DMS53 (cell line): Measurements from ENCODE around the gene NDUFV1.
"Not testable (repeated sequence)": the region's sequence is repeated elsewhere in the genome, so short reads cannot be mapped to it uniquely, and the experiment has no call there.

ENCODE experiments used
- DNase-seq: peaks from one replicate; lab custom pipeline; 2025; lab: John Stamatoyannopoulos, UW

The NDUFV1 gene

DNA sequence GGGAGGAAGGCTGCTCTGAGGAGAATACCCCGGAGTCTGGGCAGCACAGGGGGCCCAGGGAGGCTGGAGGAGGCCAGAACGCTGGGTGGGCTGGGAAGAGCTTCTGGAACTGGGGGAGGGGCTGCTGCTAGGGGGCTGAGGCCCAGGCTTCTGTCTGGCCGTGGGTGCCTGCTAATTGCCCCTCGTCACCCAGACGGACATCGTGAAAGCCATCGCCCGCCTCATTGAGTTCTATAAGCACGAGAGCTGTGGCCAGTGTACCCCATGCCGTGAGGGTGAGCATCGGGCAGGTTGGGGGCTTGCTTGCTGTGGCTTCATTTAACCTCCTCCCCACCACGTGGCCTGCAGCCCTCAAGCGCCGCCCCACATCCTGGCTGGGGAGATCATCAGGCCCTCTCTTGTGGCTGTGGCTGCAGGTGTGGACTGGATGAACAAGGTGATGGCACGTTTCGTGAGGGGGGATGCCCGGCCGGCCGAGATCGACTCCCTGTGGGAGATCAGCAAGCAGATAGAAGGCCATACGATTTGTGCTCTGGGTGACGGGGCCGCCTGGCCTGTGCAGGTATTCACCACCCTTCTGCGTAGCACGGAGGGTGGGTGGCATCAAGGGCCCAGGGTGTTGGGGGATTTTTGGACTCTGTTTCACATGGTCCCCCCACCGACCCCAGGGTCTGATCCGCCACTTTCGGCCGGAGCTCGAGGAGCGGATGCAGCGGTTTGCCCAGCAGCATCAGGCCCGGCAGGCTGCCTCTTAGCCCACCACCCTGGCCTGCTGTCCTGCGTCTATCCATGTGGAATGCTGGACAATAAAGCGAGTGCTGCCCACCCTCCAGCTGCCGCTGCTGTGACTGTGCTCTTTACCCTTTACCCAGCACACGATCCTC, 5.2 kb downstream of the NDUFV1 start:
- no peak for DNase-seq

- DNase-seq, result no peak
Observed at GRCh38 chr11:67612751-67613150, 6.0 kb downstream of the NDUFV1 start.

DNA sequence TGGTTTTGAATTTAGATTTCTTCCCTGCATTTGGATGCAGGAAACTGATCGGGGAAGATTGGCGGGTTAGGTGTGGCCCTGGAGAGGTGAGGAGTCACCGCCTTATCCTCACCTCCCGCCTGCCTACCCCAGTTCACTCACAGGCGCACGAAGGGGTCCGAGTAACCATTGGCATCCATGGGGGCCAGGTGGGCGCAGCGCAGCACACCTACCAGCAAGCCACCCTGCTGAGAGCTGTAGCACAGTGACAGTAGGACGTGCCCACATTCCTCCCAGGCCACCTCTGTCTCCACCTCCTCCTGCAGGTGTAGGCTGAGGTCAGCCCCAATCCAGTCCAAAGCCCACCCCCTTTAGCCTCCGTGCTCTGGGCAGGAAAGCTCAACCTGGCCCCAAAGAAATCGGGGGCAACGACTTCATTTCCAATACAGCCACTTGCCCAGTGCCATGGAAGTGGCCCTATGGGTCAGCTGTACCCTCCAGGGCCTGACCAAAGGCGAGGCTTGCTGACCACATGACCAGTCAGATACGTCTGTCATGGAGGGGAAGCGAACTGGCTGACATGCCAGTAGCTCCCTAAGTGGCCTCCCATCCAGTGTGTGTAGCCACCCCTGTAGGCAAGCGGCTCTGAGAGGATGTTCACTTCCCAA, 6.7 kb downstream of the NDUFV1 start:
- peak; percentile 61 for DNase-seq

GRCh38 chr11:67613960-67614715, 7.4 kb downstream of the NDUFV1 start:
- peak; percentile 76 for DNase-seq

DNA sequence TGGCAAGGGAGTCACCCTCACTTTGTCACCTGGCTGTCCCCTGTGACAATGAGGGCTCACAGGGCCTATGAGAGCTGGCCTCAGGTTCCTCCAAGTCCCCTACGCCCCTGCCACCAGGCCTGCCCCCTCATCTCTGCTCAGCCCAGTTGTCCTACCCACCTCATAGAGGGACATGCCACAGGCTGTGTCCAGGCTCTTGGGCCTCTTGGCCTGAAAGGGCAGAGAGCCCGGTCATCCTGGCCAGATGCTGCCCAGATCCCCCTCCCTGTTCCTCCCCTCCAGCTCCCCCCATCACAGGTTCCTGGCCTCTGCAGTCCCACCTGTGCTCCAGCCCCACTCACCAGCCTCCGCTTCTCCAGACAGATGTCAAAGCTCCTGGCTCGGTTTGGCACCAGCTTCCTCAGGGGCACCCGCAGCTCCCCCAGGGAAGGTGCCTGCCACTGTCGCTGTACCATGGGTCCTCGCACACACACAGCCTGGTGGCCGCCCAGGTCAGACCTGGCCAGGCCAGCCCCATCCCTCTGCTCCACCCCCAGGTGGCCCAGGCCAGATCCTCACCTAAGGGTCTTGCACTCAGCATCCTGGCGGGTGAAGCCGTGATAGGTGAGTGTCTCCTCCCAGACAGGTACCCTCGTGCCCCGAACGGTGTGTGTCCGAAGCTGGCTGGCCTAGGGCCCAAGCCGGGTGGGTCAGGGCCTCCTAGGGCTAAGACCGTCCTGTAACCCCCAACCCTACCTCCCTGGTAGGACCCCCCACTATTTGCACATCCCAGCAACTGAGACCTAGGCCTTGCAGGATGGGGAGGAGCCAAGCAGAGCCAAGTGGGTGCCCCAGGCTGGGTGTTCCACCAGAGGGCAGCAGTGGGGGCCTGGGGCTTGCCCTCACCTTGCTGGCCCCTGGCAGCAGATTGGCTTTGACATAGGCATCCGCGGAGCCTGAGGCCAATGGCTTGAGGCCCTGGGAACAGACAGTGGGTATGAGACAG, 8.3 kb downstream of the NDUFV1 start:
- peak; percentile 87 for DNase-seq

DNA sequence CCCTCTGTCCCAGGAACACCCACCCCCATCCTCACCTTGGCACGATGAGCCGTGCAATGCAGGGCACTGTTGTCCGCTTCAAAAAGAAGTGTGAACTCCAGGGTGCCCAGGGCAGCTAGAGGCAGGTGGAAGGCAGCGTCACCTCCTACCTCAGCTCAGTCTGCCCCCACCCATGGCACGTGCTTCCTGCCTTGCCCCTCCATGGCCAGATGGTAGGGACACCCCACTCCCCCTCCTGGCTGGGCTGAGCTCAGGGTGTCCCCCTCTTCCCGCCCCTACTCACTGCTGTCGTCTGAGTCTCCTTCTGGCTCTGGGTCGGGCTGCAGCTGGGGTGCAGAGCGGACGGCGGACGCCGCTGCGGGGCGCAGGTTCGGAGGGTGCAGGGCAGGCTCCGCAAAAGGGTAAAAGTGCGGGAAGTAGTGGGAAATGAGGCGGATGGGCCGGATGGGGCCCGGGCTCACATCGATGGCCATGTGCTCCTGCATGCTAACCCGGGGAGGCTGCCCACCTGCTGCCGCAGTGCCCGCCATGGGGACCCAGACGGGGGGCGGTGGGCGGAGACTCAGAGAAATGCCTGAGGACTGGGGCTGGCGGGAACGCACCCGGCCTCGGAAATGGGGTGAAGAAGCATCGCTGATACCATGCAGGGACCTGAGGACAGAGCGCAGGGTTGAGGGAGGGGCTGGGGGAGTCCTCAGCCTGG, 9.1 kb downstream of the NDUFV1 start:
- DNase-seq, result no peak

DNA sequence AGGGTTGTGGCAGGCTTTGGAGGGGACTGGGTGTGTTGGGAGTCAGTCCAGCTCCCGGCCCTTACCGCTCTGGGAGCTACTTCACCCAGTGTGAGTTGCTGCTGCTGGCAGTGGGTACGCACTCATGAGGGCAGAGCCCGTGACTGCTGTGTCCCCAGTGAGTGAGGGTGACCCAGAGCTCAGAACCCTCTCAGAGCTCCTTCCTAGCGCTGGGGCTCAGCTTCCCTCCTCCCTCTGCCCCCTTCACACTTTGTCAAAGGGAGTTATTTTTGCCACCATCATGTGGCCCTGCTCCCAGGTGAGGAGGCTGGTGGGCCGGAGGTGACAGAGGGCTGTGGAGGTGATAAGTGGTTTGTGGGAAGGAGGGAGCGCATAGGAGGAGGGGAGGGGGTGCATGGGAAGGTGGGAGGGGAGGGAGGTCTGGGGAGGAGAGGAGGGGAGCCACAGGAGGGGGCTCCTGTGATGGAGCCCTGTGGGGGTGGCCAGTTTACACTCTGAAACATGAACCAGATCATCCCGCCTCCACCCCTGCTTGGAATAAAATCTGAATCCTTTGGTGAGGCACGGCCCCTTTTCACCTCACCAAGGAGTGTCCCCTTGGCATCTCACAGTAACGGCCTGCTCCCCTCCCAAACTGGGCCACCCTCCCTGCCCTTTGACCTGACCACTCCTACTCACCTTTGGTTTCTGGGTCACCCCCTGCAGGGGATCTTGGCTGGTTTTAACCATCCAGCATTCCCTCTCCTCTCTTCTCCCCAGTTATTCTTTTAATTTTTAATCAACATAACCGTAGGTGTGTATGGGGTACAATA, 9.9 kb downstream of the NDUFV1 start:
- peak; percentile 40 for DNase-seq

GRCh38 chr11:67617243-67617953, 10.7 kb downstream of the NDUFV1 start:
- DNase-seq, result no peak

GRCh38 chr11:67618901-67619659, 12.3 kb downstream of the NDUFV1 start:
- DNase-seq, result not testable (repeated sequence)

DNA sequence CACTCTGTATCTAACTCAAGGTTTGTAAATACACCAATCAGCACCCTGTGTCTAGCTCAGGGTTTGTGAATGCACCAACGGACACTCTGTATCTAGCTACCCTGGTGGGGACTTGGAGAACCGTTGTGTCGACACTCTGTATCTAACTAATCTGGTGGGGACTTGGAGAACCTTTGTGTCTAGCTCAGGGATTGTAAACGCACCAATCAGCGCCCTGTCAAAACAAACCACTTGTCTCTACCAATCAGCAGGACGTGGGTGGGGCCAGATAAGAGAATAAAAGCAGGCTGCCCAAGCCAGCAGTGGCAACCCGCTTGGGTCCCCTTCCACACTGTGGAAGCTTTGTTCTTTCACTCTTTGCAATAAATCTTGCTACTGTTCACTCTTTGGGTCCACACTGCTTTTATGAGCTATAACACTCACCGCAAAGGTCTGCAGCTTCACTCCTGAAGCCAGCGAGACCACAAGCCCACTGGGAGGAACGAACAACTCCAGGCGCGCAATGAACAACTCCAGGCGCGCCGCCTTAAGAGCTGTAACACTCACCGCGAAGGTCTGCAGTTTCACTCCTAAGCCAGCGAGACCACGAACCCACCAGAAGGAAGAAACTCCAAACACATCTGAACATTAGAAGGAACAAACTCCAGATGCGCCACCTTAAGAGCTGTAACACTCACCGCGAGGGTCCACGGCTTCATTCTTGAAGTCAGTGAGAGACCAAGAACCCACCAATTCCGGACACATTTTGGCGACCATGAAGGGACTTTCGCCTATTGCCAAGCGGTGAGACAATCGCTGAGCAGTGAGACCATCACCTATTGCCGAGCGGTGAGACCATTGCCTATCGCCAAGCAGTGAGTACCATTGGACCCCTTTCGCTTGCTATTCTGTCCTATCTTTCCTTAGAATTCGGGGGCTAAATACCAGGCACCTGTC, 13.2 kb downstream of the NDUFV1 start:
- peak; percentile 45 for DNase-seq

GRCh38 chr11:67620621-67621020, 13.9 kb downstream of the NDUFV1 start:
- DNase-seq, result peak; percentile 47

GRCh38 chr11:67621928-67622327, 15.2 kb downstream of the NDUFV1 start:
- DNase-seq, result not testable (repeated sequence)

DNA sequence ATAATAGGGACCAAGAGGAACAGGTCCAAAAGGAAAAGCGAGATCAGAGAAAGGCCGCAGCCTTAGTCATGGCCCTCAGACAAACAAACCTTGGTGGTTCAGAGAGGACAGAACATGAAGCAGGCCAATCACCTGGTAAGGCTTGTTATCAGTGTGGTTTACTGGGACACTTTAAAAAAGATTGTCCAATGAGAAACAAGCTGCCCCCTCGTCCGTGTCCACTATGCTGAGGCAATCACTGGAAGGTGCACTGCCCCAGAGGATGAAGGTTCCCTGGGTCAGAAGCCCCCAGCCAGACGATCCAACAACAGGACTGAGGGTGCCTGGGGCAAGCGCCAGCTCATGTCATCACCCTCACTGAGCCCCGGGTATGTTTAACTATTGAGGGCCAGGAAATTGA, 16.2 kb downstream of the NDUFV1 start:
- not testable (repeated sequence) for DNase-seq

GRCh38 chr11:67623795-67624194, 17.1 kb downstream of the NDUFV1 start:
- not testable (repeated sequence) for DNase-seq

DNA sequence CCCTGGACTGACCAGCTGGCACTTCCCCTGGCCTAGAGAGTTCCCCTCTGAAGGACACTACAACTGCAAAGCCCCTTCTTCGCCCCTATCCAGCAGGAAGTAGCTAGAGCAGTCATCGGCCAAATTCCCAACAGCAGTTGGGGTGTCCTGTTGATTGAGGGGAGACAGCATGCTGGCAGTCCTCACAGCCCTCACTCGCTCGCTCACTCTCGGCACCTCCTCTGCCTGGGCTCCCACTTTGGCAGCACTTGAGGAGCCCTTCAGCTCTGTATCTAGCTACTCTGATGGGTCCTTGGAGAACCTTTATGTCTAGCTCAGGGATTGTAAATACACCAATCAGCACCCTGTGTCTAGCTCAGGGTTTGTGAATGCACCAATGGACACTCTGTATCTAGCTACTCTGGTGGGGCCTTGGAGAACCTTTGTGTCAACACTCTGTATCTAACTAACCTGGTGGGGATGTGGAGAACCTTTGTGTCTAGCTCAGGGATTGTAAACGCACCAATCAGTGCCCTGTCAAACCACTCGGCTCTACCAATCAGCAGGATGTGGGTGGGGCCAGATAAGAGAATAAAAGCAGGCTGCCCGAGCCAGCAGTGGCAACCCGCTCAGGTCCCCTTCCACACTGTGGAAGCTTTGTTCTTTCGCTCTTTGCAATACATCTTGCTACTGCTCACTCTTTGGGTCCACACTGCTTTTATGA, 19.5 kb downstream of the NDUFV1 start:
- not testable (repeated sequence) for DNase-seq

GRCh38 chr11:67626970-67627369, 20.2 kb downstream of the NDUFV1 start:
- no peak for DNase-seq

GRCh38 chr11:67627441-67627811, 20.7 kb downstream of the NDUFV1 start:
- DNase-seq, result no peak
